Neural cell (in vitro differentiated cells): ENCODE data around the gene FURIN.

Experiments used
- CTCF ChIP-seq: fragments of 450-650 bp; IDR thresholded peaks from 2 replicates; pipeline ENCODE4 v1.5.1; 2014; ENCODE audit warnings: antibody characterized with exemption, mild to moderate bottlenecking, moderate library complexity; ENCODE audit not compliant: poor library complexity, severe bottlenecking
- MXI1 ChIP-seq: fragments of 450-650 bp; conservative IDR thresholded peaks from 2 replicates; pipeline ENCODE4 v1.6.1; 2014; ENCODE audit warnings: antibody characterized with exemption, mild to moderate bottlenecking; ENCODE audit not compliant: poor library complexity, severe bottlenecking
- POLR2AphosphoS5 ChIP-seq: IDR thresholded peaks from 2 replicates; pipeline ENCODE4 v1.6.1; 2012
- TAF1 ChIP-seq: IDR thresholded peaks from 2 replicates; pipeline ENCODE4 v1.6.1; 2012; ENCODE audit warnings: low read depth

GRCh38 chr15:90891346-90891949 is 23.1 kb downstream of the FURIN start:
- TF ChIP-seq CTCF (no peak), POLR2AphosphoS5 (no peak), MXI1 (no peak), TAF1 (no peak)
